ENCODE measurements around the gene CCDC150.
"Not testable (repeated sequence)": the region's sequence is repeated elsewhere in the genome, so short reads cannot be mapped to it uniquely, and the experiment has no call there.

CCDC150 gene

GRCh38 chr2:196598412-196598811 is 41.1 kb upstream of the CCDC150 start:
- Histone ChIP-seq H4K20me1 (no peaks in the 10 kb centered on the region; a peak in 1 of 22 replicates), H3K9ac (no peak overlapping the region), H3K4me3 (no peak overlapping the region), H3K27ac (no peak overlapping the region), H3K36me3 (no peaks in the 10 kb centered on the region), H3K9me3 (replicated peaks in 1 of 11) (no peaks in the 10 kb centered on the region), H3K4me1 (peaks cover 0 to 4% (median 0%) of the 10 kb centered on the region in 10 experiments; a peak in 2 of 20 replicates), H3K27me3 (peaks cover 14 to 23% (median 15%) of the 10 kb centered on the region in 11 experiments), H3K4me2 (no peak overlapping the region)
- TF ChIP-seq Cebpa-rat (IDR thresholded peaks at IDR 0.05): no peak

GRCh38 chr2:196598846-196599245 is 40.7 kb upstream of the CCDC150 start:
- H3K36me3 ChIP-seq: no peaks in the 10 kb centered on the region
- H3K27ac ChIP-seq: no peak overlapping the region
- no peak overlapping the region for H3K4me3 ChIP-seq
- no peaks in the 10 kb centered on the region for H3K9me3 ChIP-seq (replicated peaks in 1 of 11)
- peaks cover 9 to 18% (median 11%) of the 10 kb centered on the region in 11 experiments for H3K27me3 ChIP-seq
- H3K9ac ChIP-seq: no peak overlapping the region
- TF ChIP-seq Cebpa-rat (IDR thresholded peaks at IDR 0.05): no peak
- no peaks in the 10 kb centered on the region; a peak in 1 of 22 replicates for H4K20me1 ChIP-seq
- H3K4me2 ChIP-seq: no peak overlapping the region
- no peaks in the 10 kb centered on the region for H3K4me1 ChIP-seq

- H3K9ac ChIP-seq: no peak overlapping the region
- no peaks in the 10 kb centered on the region for H3K27me3 ChIP-seq
- H3K4me2 ChIP-seq: no peak overlapping the region
- H3K27ac ChIP-seq: no peak overlapping the region
- H3K4me1 ChIP-seq: no peaks in the 10 kb centered on the region; a peak in 1 of 20 replicates
- no peaks in the 10 kb centered on the region for H3K36me3 ChIP-seq
- no peaks in the 10 kb centered on the region for H4K20me1 ChIP-seq
- H3K4me3 ChIP-seq: no peak overlapping the region
- H3K9me3 ChIP-seq (replicated peaks in 1 of 11): no peaks in the 10 kb centered on the region
- no peak for TF ChIP-seq Cebpa-rat (IDR thresholded peaks at IDR 0.05)
These were observed 37.8 kb upstream of the CCDC150 start for GRCh38 chr2:196601430-196602306.

- no peaks in the 10 kb centered on the region for H3K27me3 ChIP-seq
- H3K4me1 ChIP-seq: no peaks in the 10 kb centered on the region; a peak in 1 of 20 replicates
- no peak overlapping the region for H3K9ac ChIP-seq
- no peak overlapping the region for H3K27ac ChIP-seq
- H3K4me2 ChIP-seq: no peak overlapping the region
- H3K9me3 ChIP-seq (replicated peaks in 1 of 11): no peaks in the 10 kb centered on the region
- no peak for TF ChIP-seq Cebpa-rat (IDR thresholded peaks at IDR 0.05)
- H4K20me1 ChIP-seq: no peaks in the 10 kb centered on the region
- no peak overlapping the region for H3K4me3 ChIP-seq
- no peaks in the 10 kb centered on the region for H3K36me3 ChIP-seq
These were observed 35.3 kb upstream of the CCDC150 start for GRCh38 chr2:196604196-196604595.

- Histone ChIP-seq H3K4me3 (no peak overlapping the region), H3K9me3 (replicated peaks in 1 of 11) (no peaks in the 10 kb centered on the region), H3K36me3 (no peaks in the 10 kb centered on the region), H3K9ac (no peak overlapping the region), H3K4me1 (no peaks in the 10 kb centered on the region; a peak in 1 of 20 replicates), H4K20me1 (no peaks in the 10 kb centered on the region), H3K4me2 (no peak overlapping the region), H3K27ac (no peak overlapping the region), H3K27me3 (no peaks in the 10 kb centered on the region)
- TF ChIP-seq Cebpa-rat (IDR thresholded peaks at IDR 0.05): no peak
These were observed 33.0 kb upstream of the CCDC150 start for GRCh38 chr2:196606516-196606915.

GRCh38 chr2:196607073-196607472 is 32.4 kb upstream of the CCDC150 start:
- no peak overlapping the region for H3K4me2 ChIP-seq
- H3K4me3 ChIP-seq: no peak overlapping the region
- H3K36me3 ChIP-seq: no peaks in the 10 kb centered on the region
- no peak overlapping the region for H3K9ac ChIP-seq
- no peaks in the 10 kb centered on the region for H3K9me3 ChIP-seq (replicated peaks in 1 of 11)
- no peaks in the 10 kb centered on the region; a peak in 1 of 20 replicates for H3K4me1 ChIP-seq
- no peak for TF ChIP-seq Cebpa-rat (IDR thresholded peaks at IDR 0.05)
- no peaks in the 10 kb centered on the region for H3K27me3 ChIP-seq
- H3K27ac ChIP-seq: no peak overlapping the region
- no peaks in the 10 kb centered on the region for H4K20me1 ChIP-seq

GRCh38 chr2:196607896-196608295 is 31.6 kb upstream of the CCDC150 start:
- H3K27me3 ChIP-seq; H3K4me1 ChIP-seq; H3K4me2 ChIP-seq; H3K4me3 ChIP-seq; H3K9ac ChIP-seq; H3K36me3 ChIP-seq; H3K9me3 ChIP-seq (replicated peaks in 1 of 11); H3K27ac ChIP-seq; H4K20me1 ChIP-seq: not testable (repeated sequence)

- Histone ChIP-seq H3K4me1 (no peaks in the 10 kb centered on the region; a peak in 1 of 20 replicates), H3K9ac (no peak overlapping the region), H3K27ac (no peak overlapping the region), H3K27me3 (no peaks in the 10 kb centered on the region), H3K9me3 (replicated peaks in 1 of 11) (no peaks in the 10 kb centered on the region), H4K20me1 (no peaks in the 10 kb centered on the region), H3K36me3 (no peaks in the 10 kb centered on the region), H3K4me3 (no peak overlapping the region), H3K4me2 (no peak overlapping the region)
- TF ChIP-seq Cebpa-rat (IDR thresholded peaks at IDR 0.05): no peak
These were observed 29.7 kb upstream of the CCDC150 start for GRCh38 chr2:196609806-196610205.

- H3K27me3 ChIP-seq: no peaks in the 10 kb centered on the region
- no peak overlapping the region for H3K27ac ChIP-seq
- no peak overlapping the region for H3K9ac ChIP-seq
These were observed 28.7 kb upstream of the CCDC150 start for GRCh38 chr2:196610796-196611195.

GRCh38 chr2:196613302-196613701 is 26.2 kb upstream of the CCDC150 start:
- Histone ChIP-seq H3K9me3 (replicated peaks in 1 of 11) (no peaks in the 10 kb centered on the region), H3K4me1 (no peaks in the 10 kb centered on the region), H3K27ac (no peak overlapping the region), H3K4me2 (no peak overlapping the region), H3K27me3 (no peaks in the 10 kb centered on the region), H3K36me3 (no peaks in the 10 kb centered on the region), H3K9ac (no peak overlapping the region), H3K4me3 (no peak overlapping the region), H4K20me1 (no peaks in the 10 kb centered on the region)
- no peak for TF ChIP-seq Cebpa-rat (IDR thresholded peaks at IDR 0.05)

More at GRCh38 chr2:196610796-196611195, 28.7 kb upstream of the CCDC150 start:
- H3K9me3 ChIP-seq (replicated peaks in 1 of 11): no peaks in the 10 kb centered on the region
- H3K36me3 ChIP-seq: no peaks in the 10 kb centered on the region
- H3K4me2 ChIP-seq: no peak overlapping the region
- H3K4me3 ChIP-seq: no peak overlapping the region
- no peaks in the 10 kb centered on the region; a peak in 1 of 20 replicates for H3K4me1 ChIP-seq
- H4K20me1 ChIP-seq: no peaks in the 10 kb centered on the region
- TF ChIP-seq Cebpa-rat (IDR thresholded peaks at IDR 0.05): no peak

All from BLaER1 treated with 17β-estradiol and CSF1 and Interleukin-3, amounts not matched to agents 10 nM and 100 nM (cell line).